Type B pancreatic cell (in vitro differentiated cells): ENCODE results near the gene XPC. TPM values are rescaled to one million over a fixed set of nuclear protein-coding genes. Genes with fewer than 3 reads are reported as not detected.

Source experiments
- DNase-seq: peaks from one replicate; pipeline ENCODE4 v3.0.0; 2021; ENCODE audit warnings: mixed read lengths; ENCODE audit not compliant: unreplicated experiment; ENCODE audit errors: extremely low spot score
- H3K27ac Mint-ChIP-seq: 2 replicates; pipeline ENCODE4 v1.8.0; 2021; ENCODE audit warnings: mild to moderate bottlenecking, mixed read lengths
- H3K27me3 Mint-ChIP-seq: 2 replicates; pipeline ENCODE4 v1.8.0; 2021; ENCODE audit warnings: mixed read lengths
- H3K36me3 Mint-ChIP-seq: 2 replicates; pipeline ENCODE4 v1.8.0; 2021; ENCODE audit warnings: mixed read lengths
- H3K4me1 Mint-ChIP-seq: one replicate; pipeline ENCODE4 v1.8.0; 2021; ENCODE audit warnings: mixed read lengths; ENCODE audit not compliant: unreplicated experiment
- H3K4me3 Mint-ChIP-seq: 2 replicates; pipeline ENCODE4 v1.8.0; 2021; ENCODE audit warnings: mild to moderate bottlenecking, mixed read lengths
- H3K9me3 Mint-ChIP-seq: 2 replicates; pipeline ENCODE4 v1.8.0; 2021; ENCODE audit warnings: mixed read lengths
- CTCF ChIP-seq: fragments of 200-600 bp; sonication (generic); conservative IDR thresholded peaks from 2 replicates; pipeline ENCODE4 v1.5.0; 2021; ENCODE audit warnings: antibody characterized with exemption, mild to moderate bottlenecking
- total RNA-seq: library from RNA; stranded (reverse); gene quantifications from 2 replicates; pipeline ENCODE4 v1.2.1, GENCODE V29; 2021; ENCODE audit warnings: low replicate concordance

XPC gene
- total RNA-seq, 1 donor from 2014 or later: 44.2 TPM

GRCh38 chr3:14158370-14158769 is 20.0 kb downstream of the XPC start:
- Mint-ChIP-seq H3K27me3 (no peaks in the 10 kb centered on the region), H3K36me3 (peaks cover 68% of the 10 kb centered on the region), H3K27ac (peak overlapping the region; percentile 15), H3K9me3 (peaks cover 10% of the 10 kb centered on the region), H3K4me1 (no peaks in the 10 kb centered on the region), H3K4me3 (no peak overlapping the region)
- no peak for TF ChIP-seq CTCF
- no peak for DNase-seq

- DNase-seq: no peak
- no peaks in the 10 kb centered on the region for H3K4me1 Mint-ChIP-seq
- no peaks in the 10 kb centered on the region for H3K27me3 Mint-ChIP-seq
- H3K9me3 Mint-ChIP-seq: peaks cover 10% of the 10 kb centered on the region
- H3K4me3 Mint-ChIP-seq: no peak overlapping the region
- TF ChIP-seq CTCF: no peak
- peak overlapping the region; percentile 15 for H3K27ac Mint-ChIP-seq
- peaks cover 64% of the 10 kb centered on the region for H3K36me3 Mint-ChIP-seq
These were observed 20.4 kb downstream of the XPC start for GRCh38 chr3:14157951-14158350.

DNA sequence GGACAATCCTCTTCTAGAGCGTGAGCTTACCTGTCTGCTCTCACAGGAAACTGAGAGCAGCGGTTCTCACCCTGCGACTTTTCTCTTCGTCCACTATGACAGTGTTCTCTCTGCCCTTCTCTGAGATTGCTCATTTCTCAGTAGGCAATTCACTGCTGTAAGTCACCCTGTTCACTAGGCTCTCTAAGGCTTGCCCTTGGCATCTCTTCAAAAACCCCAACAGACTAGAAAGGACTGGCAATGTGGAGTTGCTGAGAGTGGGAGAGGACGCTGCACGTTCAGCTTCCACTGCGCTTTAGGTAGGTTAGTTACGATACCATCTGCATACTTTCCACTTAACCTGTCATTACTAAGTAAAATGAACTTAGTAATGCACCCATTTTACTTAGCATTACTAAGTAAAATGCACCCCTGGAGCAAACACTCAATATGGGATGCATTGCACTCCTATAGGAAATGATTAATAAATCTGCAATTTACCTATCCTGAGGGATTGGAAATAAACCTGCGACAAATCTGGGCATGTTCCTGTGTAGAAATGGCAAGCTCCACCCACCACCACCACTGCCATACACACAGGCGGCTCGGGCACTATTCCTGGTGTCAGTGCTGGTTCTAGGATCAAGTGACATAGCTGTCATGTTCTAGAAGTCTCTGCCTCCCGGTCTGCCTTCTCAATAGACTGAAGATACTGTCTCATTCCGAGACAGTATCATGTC is 21.4 kb downstream of the XPC start:
- TF ChIP-seq CTCF: no peak
- Mint-ChIP-seq H3K36me3 (peaks cover 54% of the 10 kb centered on the region), H3K27ac (no peak overlapping the region), H3K9me3 (peaks cover 10% of the 10 kb centered on the region), H3K27me3 (no peaks in the 10 kb centered on the region), H3K4me1 (no peaks in the 10 kb centered on the region), H3K4me3 (no peak overlapping the region)
- DNase-seq: no peak

DNA sequence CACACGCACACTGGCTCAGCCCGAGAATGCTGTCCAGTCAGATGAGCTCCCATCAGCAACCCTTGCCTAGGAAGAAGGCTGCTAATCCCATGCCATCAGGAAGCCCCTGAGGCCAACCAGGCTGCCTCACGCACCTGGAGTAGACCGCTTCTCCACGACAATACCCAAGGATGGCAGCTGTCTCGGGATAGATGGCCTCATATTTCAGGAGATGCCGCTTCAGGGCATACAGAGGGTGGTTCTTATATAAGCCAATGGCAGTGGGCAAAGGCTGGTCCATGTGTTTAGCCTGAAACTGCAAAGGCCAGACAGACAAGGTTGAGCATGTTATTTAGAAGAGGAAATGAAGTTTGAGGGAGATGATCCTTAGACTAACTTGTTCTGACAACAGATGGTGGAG is 22.2 kb downstream of the XPC start:
- Mint-ChIP-seq H3K9me3 (peaks cover 4% of the 10 kb centered on the region), H3K4me3 (no peak overlapping the region), H3K27me3 (no peaks in the 10 kb centered on the region), H3K27ac (no peak overlapping the region), H3K36me3 (peaks cover 46% of the 10 kb centered on the region), H3K4me1 (no peaks in the 10 kb centered on the region)
- DNase-seq: no peak
- no peak for TF ChIP-seq CTCF

DNA sequence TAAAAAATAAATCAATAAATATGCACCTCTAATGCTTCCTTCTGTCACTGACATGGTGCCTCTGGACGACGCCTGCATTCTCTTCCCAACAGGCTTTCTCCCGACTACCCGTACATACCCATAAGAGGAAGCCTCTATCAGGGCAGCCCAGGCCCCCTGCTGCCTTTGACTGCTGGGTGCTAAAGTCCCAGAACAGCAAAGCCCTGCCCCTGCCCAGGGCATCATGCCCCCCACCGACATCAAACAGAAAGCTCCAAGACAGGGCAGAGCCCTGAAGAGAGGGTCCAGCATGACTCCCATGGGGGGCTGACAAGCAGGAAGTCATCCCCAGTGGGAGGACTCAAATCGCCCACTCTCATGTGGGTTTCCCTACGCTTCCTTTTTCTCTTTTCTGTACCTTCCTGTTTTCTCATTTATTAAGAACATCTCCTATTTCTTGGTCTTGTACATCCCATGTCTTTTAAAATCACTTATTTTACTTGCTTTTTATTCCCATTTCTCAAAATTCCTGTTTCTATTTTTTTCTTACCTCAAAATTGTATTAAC is 23.4 kb downstream of the XPC start:
- no peaks in the 10 kb centered on the region for H3K9me3 Mint-ChIP-seq
- H3K27me3 Mint-ChIP-seq: no peaks in the 10 kb centered on the region
- no peak for DNase-seq
- no peak for TF ChIP-seq CTCF
- H3K4me3 Mint-ChIP-seq: no peak overlapping the region
- peaks cover 37% of the 10 kb centered on the region for H3K36me3 Mint-ChIP-seq
- H3K4me1 Mint-ChIP-seq: no peaks in the 10 kb centered on the region
- H3K27ac Mint-ChIP-seq: no peak overlapping the region
